Activated T-cell treated with anti-CD3 and anti-CD28 coated beads, Interleukin-2, amount 50 U/mL, for 4 hours (primary cell): Measurements from ENCODE around the gene CIAO3. TPM values are rescaled to one million over a fixed set of nuclear protein-coding genes. Genes with fewer than 3 reads are reported as not detected.

Experiments used
- total RNA-seq, 3 donors: library from RNA; stranded (reverse); gene quantifications; one replicate each; pipeline ENCODE4 v1.2.1, GENCODE V29; 2021

Gene CIAO3
- total RNA-seq, 3 donors from 2014 or later = 30.1 to 39.5 (median 34.8) TPM

Other genes with a start within 250 kb of the CIAO3 start
- gene CAPN15, start 213.3 kb downstream of the CIAO3 start, total RNA-seq = 100 to 1,000 TPM; 134 to 164 (median 153) TPM
- gene PRR35, start 180.6 kb downstream of the CIAO3 start, total RNA-seq = under 1 TPM; 0.08 to 0.11 (median 0.10) TPM
- gene NHLRC4, start 174.0 kb downstream of the CIAO3 start, total RNA-seq = under 1 TPM; 0.13 to 0.18 (median 0.16) TPM
- 10 to 100 TPM; 45.0 to 47.8 (median 46.1) TPM for gene PIGQ, start 171.0 kb downstream of the CIAO3 start, total RNA-seq
- 10 to 100 TPM; 13.4 to 15.7 (median 14.6) TPM for gene RAB40C, start 150.9 kb downstream of the CIAO3 start, total RNA-seq
- gene WFIKKN1, start 110.0 kb downstream of the CIAO3 start, total RNA-seq = under 1 TPM; 0.40 to 0.71 (median 0.49) TPM
- 100 to 1,000 TPM; 132 to 174 (median 159) TPM for gene METTL26, start 104.7 kb downstream of the CIAO3 start, total RNA-seq
- gene MCRIP2, start 99.2 kb downstream of the CIAO3 start, total RNA-seq = 100 to 1,000 TPM in 1 of 3 donors, 10 to 100 TPM in 2; 83.1 to 104 (median 88.2) TPM
- 100 to 1,000 TPM in 1 of 3 donors, 10 to 100 TPM in 2; 81.0 to 104 (median 87.8) TPM for gene WDR90, start 91.6 kb downstream of the CIAO3 start, total RNA-seq
- 100 to 1,000 TPM; 212 to 215 (median 212) TPM for gene RHOT2, start 72.9 kb downstream of the CIAO3 start, total RNA-seq
- gene RHBDL1, start 65.3 kb downstream of the CIAO3 start, total RNA-seq = under 1 TPM; 0.52 to 0.71 (median 0.53) TPM
- gene STUB1, start 60.6 kb downstream of the CIAO3 start, total RNA-seq = 100 to 1,000 TPM; 117 to 136 (median 127) TPM
- gene JMJD8, start 56.7 kb downstream of the CIAO3 start, total RNA-seq = 10 to 100 TPM; 77.0 to 90.4 (median 88.7) TPM
- 10 to 100 TPM; 28.2 to 32.4 (median 29.1) TPM for gene WDR24, start 50.6 kb downstream of the CIAO3 start, total RNA-seq
- 1 to 10 TPM; 2.0 to 6.0 (median 4.8) TPM for gene FBXL16, start 35.2 kb downstream of the CIAO3 start, total RNA-seq
- 10 to 100 TPM; 23.8 to 34.7 (median 28.2) TPM for gene METRN, start 25.9 kb downstream of the CIAO3 start, total RNA-seq
- gene ANTKMT, start 19.9 kb downstream of the CIAO3 start, total RNA-seq = 10 to 100 TPM; 66.0 to 75.0 (median 67.8) TPM
- gene CCDC78, start 14.6 kb downstream of the CIAO3 start, total RNA-seq = 1 to 10 TPM; 5.4 to 9.1 (median 7.0) TPM
- 10 to 100 TPM in 2 of 3 donors, 1 to 10 TPM in 1; 8.8 to 13.0 (median 12.4) TPM for gene HAGHL, start 13.9 kb downstream of the CIAO3 start, total RNA-seq
- under 1 TPM in 1 of 3 donors, not detected in 2; 0.08 TPM for gene MSLN, start 19.7 kb upstream of the CIAO3 start, total RNA-seq
- 10 to 100 TPM; 72.3 to 99.0 (median 75.1) TPM for gene RPUSD1, start 47.4 kb upstream of the CIAO3 start, total RNA-seq
- gene CHTF18, start 47.6 kb upstream of the CIAO3 start, total RNA-seq = 100 to 1,000 TPM; 138 to 171 (median 161) TPM
- gene GNG13, start 59.7 kb upstream of the CIAO3 start, total RNA-seq = not detected
- 1 to 10 TPM; 7.7 to 9.9 (median 9.3) TPM for gene LMF1, start 230.0 kb upstream of the CIAO3 start, total RNA-seq
- gene SOX8, start 240.8 kb upstream of the CIAO3 start, total RNA-seq = 1 to 10 TPM; 2.6 to 4.0 (median 3.5) TPM